H1 (cell line): ENCODE measurements around the gene C15orf61. TPM values are rescaled to one million over a fixed set of nuclear protein-coding genes. Genes with fewer than 3 reads are reported as not detected.

Experiments used
- CTCF ChIA-PET: fragments of 300-600 bp; sonication (Branson Sonifier 250); formaldehyde crosslinking; loops from one replicate; lab custom pipeline; 2021; ENCODE audit not compliant: partially characterized antibody; lab: Charles Lee
- POLR2A ChIA-PET: fragments of 300-600 bp; sonication (Branson Sonifier 250); formaldehyde crosslinking; loops from one replicate; lab custom pipeline; 2021; ENCODE audit warnings: inconsistent platforms; ENCODE audit not compliant: partially characterized antibody; lab: Charles Lee
- DNase-seq, 2 experiments: peaks; one replicate each; pipeline versions ENCODE4 v3.0.0 to v3.0.0-alpha.2; 2010 to 2022; ENCODE audit warnings: low spot score in 2 of 2, low read depth in 1 of 2, mixed read lengths in 1 of 2
- FAIRE-seq: peaks from 2 replicates; lab custom pipeline; 2011; peaks lifted over from hg19 to GRCh38; lab: Jason Lieb, UNC
- H2AFZ ChIP-seq: 2 replicates; pipeline ENCODE4 v1.8.1; 2012; ENCODE audit warnings: low read length, inconsistent platforms
- H2AK5ac ChIP-seq: 2 replicates; pipeline ENCODE4 v1.6.1; 2013; ENCODE audit warnings: low read depth, low read length
- H2BK120ac ChIP-seq: replicated peaks from 2 replicates; pipeline ENCODE3; 2013; ENCODE audit warnings: low read depth, low read length, inconsistent platforms
- H2BK12ac ChIP-seq: 2 replicates; pipeline ENCODE4 v1.6.1; 2013; ENCODE audit warnings: low read depth, low read length
- H2BK15ac ChIP-seq: 2 replicates; pipeline ENCODE4 v1.6.1; 2013; ENCODE audit warnings: low read length
- H2BK20ac ChIP-seq: 2 replicates; pipeline ENCODE4 v1.6.1; 2013; ENCODE audit warnings: low read length
- H2BK5ac ChIP-seq: 2 replicates; pipeline ENCODE4 v1.6.1; 2013; ENCODE audit warnings: low read depth, low read length
- H3K14ac ChIP-seq: 2 replicates; pipeline ENCODE4 v1.6.1; 2013; ENCODE audit warnings: inconsistent platforms; ENCODE audit not compliant: insufficient read length
- H3K18ac ChIP-seq: 2 replicates; pipeline ENCODE4 v1.6.1; 2013; ENCODE audit warnings: low read length; ENCODE audit errors: extremely low read depth
- H3K23ac ChIP-seq: 2 replicates; pipeline ENCODE4 v1.6.1; 2013; ENCODE audit warnings: inconsistent platforms; ENCODE audit not compliant: insufficient read length
- H3K23me2 ChIP-seq: 2 replicates; pipeline ENCODE4 v1.6.1; 2013; ENCODE audit warnings: low read depth, low read length
- H3K27ac ChIP-seq: 2 replicates; pipeline ENCODE4 v1.6.1; 2011; ENCODE audit warnings: low read depth, low read length, inconsistent platforms
- H3K27me3 ChIP-seq, 4 experiments: replicated peaks in 1 of 4; 1 replicate in 1 of 4; 2 replicates in 3 of 4; pipeline versions ENCODE4 v1.6.1 to v1.8.1; 2011 to 2013; ENCODE audit warnings: low read length in 3 of 4, mild to moderate bottlenecking in 3 of 4, inconsistent platforms in 2 of 4, mixed read lengths in 2 of 4, moderate library complexity in 1 of 4; ENCODE audit not compliant: control insufficient read depth in 3 of 4, insufficient read depth in 3 of 4; ENCODE audit errors: extremely low read depth in 1 of 4
- H3K36me3 ChIP-seq, 4 experiments: 2 replicates each; pipeline versions ENCODE4 v1.6.1 to v1.8.1; 2011 to 2013; ENCODE audit warnings: mild to moderate bottlenecking in 4 of 4, low read length in 3 of 4, moderate library complexity in 2 of 4, control low read depth in 1 of 4, inconsistent platforms in 1 of 4; ENCODE audit not compliant: insufficient read depth in 4 of 4, control insufficient read depth in 2 of 4
- H3K4ac ChIP-seq: replicated peaks from 2 replicates; pipeline ENCODE3; 2013; ENCODE audit warnings: low read length, low read depth, mixed read lengths, inconsistent platforms; ENCODE audit not compliant: insufficient read length
- H3K4me1 ChIP-seq, 4 experiments: replicated peaks in 1 of 4; 1 replicate in 1 of 4; 2 replicates in 3 of 4; pipeline versions ENCODE4 v1.6.1 to v1.8.1; 2011 to 2013; ENCODE audit warnings: low read length in 3 of 4, inconsistent platforms in 2 of 4, mixed read lengths in 1 of 4; ENCODE audit not compliant: insufficient read depth in 4 of 4, control insufficient read depth in 3 of 4
- H3K4me2 ChIP-seq, 2 experiments: 2 replicates each; pipeline versions ENCODE4 v1.6.1 to v1.8.1; 2011 to 2013; ENCODE audit warnings: low read depth in 2 of 2, low read length in 2 of 2, control low read depth in 1 of 2, inconsistent platforms in 1 of 2, mild to moderate bottlenecking in 1 of 2; ENCODE audit not compliant: insufficient read depth in 1 of 2
- H3K4me3 ChIP-seq, 4 experiments: fragments of 200-600, 300-600 bp in 1 of 4; sonication (generic), shearing (Covaris generic), sonication (Bioruptor Twin) in 1 of 4; 2 replicates each; pipeline versions ENCODE4 v1.5.1 to v1.8.1; 2011 to 2016; ENCODE audit warnings: low read length in 4 of 4, low read depth in 3 of 4, control low read depth in 2 of 4, inconsistent platforms in 2 of 4, mild to moderate bottlenecking in 2 of 4, mixed read lengths in 1 of 4, moderate library complexity in 1 of 4; ENCODE audit not compliant: insufficient read depth in 2 of 4; ENCODE audit errors: extremely low read depth in 1 of 4
- H3K56ac ChIP-seq: replicated peaks from 2 replicates; pipeline ENCODE3; 2013; ENCODE audit warnings: low read depth, mild to moderate bottlenecking, mixed read lengths, low read length, inconsistent platforms; ENCODE audit not compliant: insufficient read length
- H3K79me1 ChIP-seq: 2 replicates; pipeline ENCODE4 v1.6.1; 2013; ENCODE audit warnings: low read depth, low read length, control low read depth
- H3K79me2 ChIP-seq, 2 experiments: 2 replicates each; pipeline versions ENCODE4 v1.6.1 to v1.8.1; 2012 to 2013; ENCODE audit warnings: low read length in 2 of 2, mild to moderate bottlenecking in 2 of 2, inconsistent platforms in 1 of 2; ENCODE audit not compliant: insufficient read depth in 2 of 2, control insufficient read depth in 1 of 2
- H3K9ac ChIP-seq, 4 experiments: replicated peaks in 1 of 4; 1 replicate in 1 of 4; 2 replicates in 3 of 4; pipeline versions ENCODE4 v1.6.1 to v1.8.1; 2011 to 2013; ENCODE audit warnings: low read depth in 3 of 4, low read length in 3 of 4, control low read depth in 2 of 4, mild to moderate bottlenecking in 2 of 4, moderate library complexity in 2 of 4, inconsistent platforms in 1 of 4; ENCODE audit errors: extremely low read depth in 1 of 4
- H3K9me3 ChIP-seq, 2 experiments: 2 replicates each; pipeline versions ENCODE4 v1.6.1 to v1.8.1; 2012 to 2013; ENCODE audit warnings: mild to moderate bottlenecking in 2 of 2, moderate library complexity in 2 of 2, control low read depth in 1 of 2, inconsistent platforms in 1 of 2, low read depth in 1 of 2, low read length in 1 of 2, mixed read lengths in 1 of 2; ENCODE audit not compliant: insufficient read depth in 2 of 2
- H4K20me1 ChIP-seq, 2 experiments: replicated peaks in 1 of 2; 2 replicates each; pipeline versions ENCODE3 to v1.8.1; 2011 to 2013; ENCODE audit warnings: inconsistent platforms in 2 of 2, low read length in 2 of 2, mild to moderate bottlenecking in 1 of 2; ENCODE audit not compliant: insufficient read depth in 2 of 2, control insufficient read depth in 1 of 2
- H4K5ac ChIP-seq: 2 replicates; pipeline ENCODE4 v1.6.1; 2013; ENCODE audit warnings: low read length, low read depth, mixed read lengths, inconsistent platforms; ENCODE audit not compliant: insufficient read length
- H4K8ac ChIP-seq: 2 replicates; pipeline ENCODE4 v1.8.0; 2013; ENCODE audit warnings: mild to moderate bottlenecking, moderate library complexity, low read length, inconsistent platforms; ENCODE audit not compliant: insufficient read depth; ENCODE audit errors: extremely low read depth
- H4K91ac ChIP-seq: replicated peaks from 2 replicates; pipeline ENCODE3; 2013; ENCODE audit warnings: low read length, mixed read lengths, inconsistent platforms; ENCODE audit not compliant: insufficient read length
- BRCA1 ChIP-seq: IDR thresholded peaks from 2 replicates; pipeline ENCODE4 v1.6.1; 2012; ENCODE audit warnings: low read depth, low read length, improper control_type of control experiment
- NRF1 ChIP-seq: IDR thresholded peaks from 2 replicates; pipeline ENCODE4 v1.6.1; 2011; ENCODE audit warnings: mild to moderate bottlenecking, low read depth, low read length, improper control_type of control experiment
- POLR2A ChIP-seq, 2 experiments: IDR thresholded peaks; 1 replicate in 1 of 2; 2 replicates in 1 of 2; pipeline ENCODE4 v1.6.1; 2011; ENCODE audit warnings: low read depth in 2 of 2, low read length in 2 of 2, mild to moderate bottlenecking in 2 of 2; ENCODE audit errors: control extremely low read depth in 1 of 2
- RAD21 ChIP-seq, 2 experiments: IDR thresholded peaks in 1 of 2; conservative IDR thresholded peaks in 1 of 2; 2 replicates each; pipeline ENCODE4 v1.6.1; 2011; ENCODE audit warnings: low read depth in 2 of 2, low read length in 2 of 2, improper control_type of control experiment in 1 of 2, inconsistent platforms in 1 of 2, mild to moderate bottlenecking in 1 of 2, moderate library complexity in 1 of 2
- SIN3A ChIP-seq, 2 experiments: IDR thresholded peaks in 1 of 2; conservative IDR thresholded peaks in 1 of 2; 2 replicates each; pipeline ENCODE4 v1.6.1; 2011 to 2012; ENCODE audit warnings: low read length in 2 of 2, improper control_type of control experiment in 1 of 2, low read depth in 1 of 2, mild to moderate bottlenecking in 1 of 2
- SIX5 ChIP-seq: IDR thresholded peaks from 2 replicates; pipeline ENCODE4 v1.6.1; 2011; ENCODE audit warnings: mild to moderate bottlenecking, low read depth, low read length
- SP1 ChIP-seq: IDR thresholded peaks from 2 replicates; pipeline ENCODE4 v1.6.1; 2011; ENCODE audit warnings: low read depth, low read length
- SRF ChIP-seq: IDR thresholded peaks from 2 replicates; pipeline ENCODE4 v1.6.1; 2011; ENCODE audit warnings: mild to moderate bottlenecking, low read depth, low read length, moderate library complexity
- WGBS, 2 experiments: shearing (Covaris generic) in 1 of 2; methylation state at CpG; one replicate each; pipeline versions ENCODE4 v1.1.6 to v1.1.7; 2013 to 2015; ENCODE audit warnings: low lambda C conversion rate in 2 of 2, mixed read lengths in 2 of 2, inconsistent platforms in 1 of 2, low coverage in 1 of 2, missing lambda C conversion rate in 1 of 2; ENCODE audit not compliant: insufficient replicate concordance in 2 of 2, insufficient coverage in 1 of 2, insufficient read length in 1 of 2; ENCODE audit errors: extremely low coverage in 1 of 2, missing lambda C conversion rate in 1 of 2; 5-methylcytosine and 5-hydroxymethylcytosine counted together
- polyA plus RNA-seq, 7 experiments: library from polyadenylated mRNA; depleted of rRNA in 3 of 7; stranded (reverse) in 5 of 7; unstranded in 2 of 7; fragments of >200 nt in 5 of 7; fragments of 200-250 nt in 2 of 7; gene quantifications; 1 replicate in 5 of 7; 2 replicates in 1 of 7; 4 replicates in 1 of 7; pipeline versions ENCODE4 v1.2.1 to v1.2.3, GENCODE V29; 2011 to 2013; ENCODE audit warnings: missing spikeins in 2 of 7, mixed read lengths in 2 of 7
- total RNA-seq: library from RNA; stranded (reverse); fragmentation: NEBNext Ultra II Directional; extraction: Animal tissue kit (Norgen Biotek cat#: 25700); gene quantifications from 2 replicates; pipeline ENCODE4 v1.2.1, GENCODE V29; 2021
- TF ChIP-seq, protein P1 (sequence below), 3 experiments: IDR thresholded peaks; 1 replicate in 2 of 3; 2 replicates in 1 of 3; pipeline versions ENCODE4 v1.5.1 to v1.6.1; 2011; ENCODE audit warnings: low read length in 3 of 3, mild to moderate bottlenecking in 3 of 3, inconsistent platforms in 2 of 3, low read depth in 1 of 3, moderate library complexity in 1 of 3; ENCODE audit not compliant: insufficient read depth in 1 of 3; ENCODE audit errors: control extremely low read depth in 1 of 3

Gene C15orf61
- total and polyA plus RNA-seq, 2 of the 8 experiments (the other 6 are each of a cell fraction or from before 2014, with no cell fraction given) = 1.7 to 2.0 TPM

DNA sequence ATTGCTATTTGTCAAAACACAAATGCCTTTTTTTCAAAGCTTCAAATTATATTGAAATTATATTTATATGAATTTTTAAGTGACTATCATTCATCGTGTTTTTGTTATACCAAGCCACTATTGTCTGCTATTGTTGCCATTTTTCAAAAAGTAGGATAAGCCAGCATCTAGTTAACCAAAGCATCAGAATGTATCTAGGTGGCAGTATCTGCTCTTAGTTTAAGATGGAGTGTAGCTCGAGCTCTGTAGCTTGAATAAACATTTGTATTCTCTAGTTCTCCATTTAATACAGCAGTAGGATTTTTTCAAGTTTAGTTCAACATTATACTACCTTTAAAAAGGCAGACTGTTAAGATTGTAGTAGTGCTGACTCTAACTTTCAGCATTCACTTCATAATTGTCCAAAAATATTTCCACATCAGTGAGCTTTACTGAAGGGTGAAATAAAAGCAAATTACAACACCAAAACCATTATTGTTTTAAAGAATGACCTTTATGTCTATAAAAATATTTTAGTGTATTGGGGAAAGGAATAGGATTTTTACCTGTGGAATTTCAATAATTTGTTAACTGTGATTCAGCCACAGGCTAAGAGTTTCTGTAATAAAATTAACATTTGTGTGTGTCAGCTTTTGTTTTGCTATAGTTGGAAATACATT, 19.6 kb upstream of the C15orf61 start:
- no peaks in the 10 kb centered on the region for H4K20me1 ChIP-seq
- TF ChIP-seq SP1 = no peak
- TF ChIP-seq RAD21 (IDR thresholded peaks at IDR 0.05 in 1 of 2, conservative IDR thresholded peaks at IDR 0.05 in 1 of 2; ENCODE audit: low read depth in 2 of 2, low read length in 2 of 2) = peak; percentile 51 to 61
- TF ChIP-seq POLR2A (IDR thresholded peaks at IDR 0.05; ENCODE audit: control extremely low read depth in 1 of 2, low read depth in 2 of 2, low read length in 2 of 2) = no peak
- TF ChIP-seq NRF1 = no peak
- TF ChIP-seq SIN3A (conservative IDR thresholded peaks at IDR 0.05 in 1 of 2, IDR thresholded peaks at IDR 0.05 in 1 of 2; ENCODE audit: low read depth in 1 of 2, low read length in 2 of 2) = no peak
- TF ChIP-seq SIX5 = no peak
- TF ChIP-seq, protein P1, sequence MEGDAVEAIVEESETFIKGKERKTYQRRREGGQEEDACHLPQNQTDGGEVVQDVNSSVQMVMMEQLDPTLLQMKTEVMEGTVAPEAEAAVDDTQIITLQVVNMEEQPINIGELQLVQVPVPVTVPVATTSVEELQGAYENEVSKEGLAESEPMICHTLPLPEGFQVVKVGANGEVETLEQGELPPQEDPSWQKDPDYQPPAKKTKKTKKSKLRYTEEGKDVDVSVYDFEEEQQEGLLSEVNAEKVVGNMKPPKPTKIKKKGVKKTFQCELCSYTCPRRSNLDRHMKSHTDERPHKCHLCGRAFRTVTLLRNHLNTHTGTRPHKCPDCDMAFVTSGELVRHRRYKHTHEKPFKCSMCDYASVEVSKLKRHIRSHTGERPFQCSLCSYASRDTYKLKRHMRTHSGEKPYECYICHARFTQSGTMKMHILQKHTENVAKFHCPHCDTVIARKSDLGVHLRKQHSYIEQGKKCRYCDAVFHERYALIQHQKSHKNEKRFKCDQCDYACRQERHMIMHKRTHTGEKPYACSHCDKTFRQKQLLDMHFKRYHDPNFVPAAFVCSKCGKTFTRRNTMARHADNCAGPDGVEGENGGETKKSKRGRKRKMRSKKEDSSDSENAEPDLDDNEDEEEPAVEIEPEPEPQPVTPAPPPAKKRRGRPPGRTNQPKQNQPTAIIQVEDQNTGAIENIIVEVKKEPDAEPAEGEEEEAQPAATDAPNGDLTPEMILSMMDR (IDR thresholded peaks at IDR 0.05; ENCODE audit: control extremely low read depth in 1 of 3, insufficient read depth in 1 of 3, low read depth in 1 of 3, low read length in 3 of 3) = peak in 1 of 3 experiments; percentile 35; a peak in 2 of 4 replicates
- no peak for TF ChIP-seq SRF
- no peak for TF ChIP-seq BRCA1
- TF ChIP-seq, all 59 proteins: peak for 2
- Histone ChIP-seq H2AFZ (no peak overlapping the region), H3K36me3 (no peaks in the 10 kb centered on the region), H2BK15ac (no peak overlapping the region), H3K27ac (no peak overlapping the region), H2BK20ac (no peak overlapping the region), H2AK5ac (no peak overlapping the region), H3K4ac (no peak overlapping the region), H3K27me3 (no peaks in the 10 kb centered on the region), H4K91ac (no peak overlapping the region), H2BK5ac (no peak overlapping the region), H3K23me2 (no peaks in the 10 kb centered on the region), H3K4me1 (peaks cover 0 to 10% (median 4%) of the 10 kb centered on the region in 4 experiments; a peak in 3 of 7 replicates), H3K18ac (no peak overlapping the region), H4K5ac (no peak overlapping the region), H3K56ac (no peak overlapping the region), H3K14ac (no peak overlapping the region), H3K23ac (no peak overlapping the region), H4K8ac (no peak overlapping the region), H3K4me3 (no peak overlapping the region), H3K9ac (no peak overlapping the region), H2BK120ac (no peak overlapping the region), H3K79me1 (no peaks in the 10 kb centered on the region), H3K4me2 (no peak overlapping the region), H3K9me3 (no peaks in the 10 kb centered on the region), H3K79me2 (no peaks in the 10 kb centered on the region), H2BK12ac (no peak overlapping the region)
- no peak for FAIRE-seq
- POLR2A ChIA-PET = interaction anchor here (0.6 to 2.8 kb wide), 2 partner anchors 20 to 362 kb away, joined by 4 to 8 read pairs; partner anchors contain the start of gene C15orf61
- WGBS, 2 experiments = 67% methylated on average over 2 of the region's 2 CpGs; no CpG with 5 or more reads in 1 of the 2 experiments
- CTCF ChIA-PET = interaction anchor here (0.7 to 2.6 kb wide), 12 partner anchors 9 to 331 kb away, joined by 3 to 9 read pairs (median 3); no protein-coding TSS in a partner anchor
- DNase-seq = no peak
